ENCODE results near the gene C10orf67. TPM values are rescaled to one million over a fixed set of nuclear protein-coding genes. Genes with fewer than 3 reads are reported as not detected.

Gene C10orf67
- polyA plus RNA-seq, 1 experiment: 0.15 TPM

- ChIA-PET CTCF (interaction anchor here (0.6 to 3.7 kb wide), 26 partner anchors 11 to 1401 kb away, joined by 3 to 32 read pairs (median 4); no protein-coding TSS in a partner anchor), POLR2A (no interaction called here)
- no peaks in the 10 kb centered on the region for H3K36me3 ChIP-seq (ENCODE audit: control insufficient read depth, insufficient read depth, low read length)
- H3K27me3 ChIP-seq (ENCODE audit: control insufficient read depth, insufficient read depth, low read length): peaks cover 2% of the 10 kb centered on the region; the same call in 1 of the 2 replicates
- TF ChIP-seq CTCF (IDR thresholded peaks at IDR 0.05; ENCODE audit: insufficient read depth, low read depth, low read length): no peak
- no peak overlapping the region for H3K4me3 ChIP-seq (ENCODE audit: low read depth, low read length)
- no peak for DNase-seq (ENCODE audit: low read depth)
Observed at GRCh38 chr10:23157691-23158369, 186.8 kb downstream of the C10orf67 start.

GRCh38 chr10:23157239-23157681 is 187.3 kb downstream of the C10orf67 start:
- TF ChIP-seq CTCF (IDR thresholded peaks at IDR 0.05; ENCODE audit: insufficient read depth, low read depth, low read length): no peak
- ChIA-PET CTCF (interaction anchor here (0.9 to 3.7 kb wide), 16 partner anchors 11 to 1402 kb away, joined by 3 to 32 read pairs (median 6); no protein-coding TSS in a partner anchor), POLR2A (no interaction called here)
- H3K36me3 ChIP-seq (ENCODE audit: control insufficient read depth, insufficient read depth, low read length): no peaks in the 10 kb centered on the region
- H3K4me3 ChIP-seq (ENCODE audit: low read depth, low read length): no peak overlapping the region
- peaks cover 2% of the 10 kb centered on the region; the same call in 1 of the 2 replicates for H3K27me3 ChIP-seq (ENCODE audit: control insufficient read depth, insufficient read depth, low read length)
- no peak for DNase-seq (ENCODE audit: low read depth)

GRCh38 chr10:23156447-23157150 is 188.0 kb downstream of the C10orf67 start:
- Histone ChIP-seq H3K4me3 (ENCODE audit: low read depth, low read length) (no peak overlapping the region), H3K27me3 (ENCODE audit: control insufficient read depth, insufficient read depth, low read length) (peaks cover 2% of the 10 kb centered on the region; the same call in 1 of the 2 replicates), H3K36me3 (ENCODE audit: control insufficient read depth, insufficient read depth, low read length) (no peaks in the 10 kb centered on the region)
- ChIA-PET POLR2A (no interaction called here), CTCF (interaction anchor here (1.2 to 3.7 kb wide), 6 partner anchors 12 to 554 kb away, joined by 3 to 32 read pairs (median 9); no protein-coding TSS in a partner anchor)
- TF ChIP-seq CTCF (IDR thresholded peaks at IDR 0.05; ENCODE audit: insufficient read depth, low read depth, low read length): no peak
- DNase-seq (ENCODE audit: low read depth): no peak

GRCh38 chr10:23155169-23155568 is 189.4 kb downstream of the C10orf67 start:
- DNase-seq (ENCODE audit: low read depth): no peak
- CTCF ChIA-PET: no interaction called here

More at GRCh38 chr10:23155169-23155568, 189.4 kb downstream of the C10orf67 start:
- H3K27me3 ChIP-seq (ENCODE audit: control insufficient read depth, insufficient read depth, low read length): no peaks in the 10 kb centered on the region; the same call in 1 of the 2 replicates
- POLR2A ChIA-PET: no interaction called here
- no peak overlapping the region for H3K4me3 ChIP-seq (ENCODE audit: low read depth, low read length)
- no peaks in the 10 kb centered on the region for H3K36me3 ChIP-seq (ENCODE audit: control insufficient read depth, insufficient read depth, low read length)
- TF ChIP-seq CTCF (IDR thresholded peaks at IDR 0.05; ENCODE audit: insufficient read depth, low read depth, low read length): no peak

Small RNA genes within 50 kb of the gene (small RNA-seq; reads per million reads assigned to genes)
- gene MIR1254-2 (ENCODE audit: insufficient read length, low read depth, low replicate concordance) (not detected), gene RF00561 (ENCODE audit: insufficient read length, low read depth, low replicate concordance) (not detected)

Other genes with a start within 250 kb of the C10orf67 start
- gene MSRB2, start 249.2 kb downstream of the C10orf67 start, polyA plus RNA-seq (2011; rRNA removed): 46.9 and 48.6 TPM in 2 replicates
- not detected in 2 replicates for gene PTF1A, start 152.5 kb downstream of the C10orf67 start, polyA plus RNA-seq (2011; rRNA removed)
- gene OTUD1, start 94.3 kb upstream of the C10orf67 start, polyA plus RNA-seq (2011; rRNA removed): 1.1 and 1.7 TPM in 2 replicates